HuH-7 (cell line): Measurements from ENCODE around the gene UFD1.

Experiments
- DNase-seq: peaks from one replicate; pipeline ENCODE4 v3.0.0; 2011; ENCODE audit warnings: low spot score

UFD1 gene

GRCh38 chr22:19478901-19479354 lies at the start of gene UFD1:
TSS of gene UFD1 (minus strand) at chr22:19479193. CDS start at chr22:19479085, 108 bp downstream.
- DNase-seq, result peak; percentile 78

DNA sequence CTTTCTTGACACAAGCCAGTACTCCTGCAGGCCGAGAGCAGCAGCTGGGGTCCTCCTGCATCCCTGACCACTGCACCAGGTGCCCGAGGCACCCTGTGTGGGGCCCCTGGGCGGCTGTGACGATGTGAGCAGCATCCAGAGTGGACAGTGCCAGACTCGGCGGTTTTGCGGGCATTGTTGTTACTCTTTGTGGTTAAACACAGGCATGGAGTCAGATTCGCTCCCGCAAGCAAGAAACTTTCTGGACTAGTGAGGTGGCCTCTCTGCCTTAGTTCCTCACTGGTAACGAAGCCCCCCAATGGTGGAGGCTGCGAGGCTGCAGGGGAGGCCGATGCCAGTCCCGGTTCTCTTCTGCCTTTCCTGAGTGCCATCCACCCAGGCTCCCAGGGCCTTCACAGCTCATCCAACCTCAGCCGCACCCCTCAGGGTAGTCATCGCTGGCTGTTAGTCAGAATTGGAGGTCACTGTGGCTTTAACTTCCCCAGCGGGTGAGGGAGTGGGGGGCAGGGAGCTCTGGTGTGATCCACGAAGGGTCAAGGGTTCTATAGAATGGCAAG lies 48.9 kb upstream of the UFD1 start:
- no peak for DNase-seq

DNA sequence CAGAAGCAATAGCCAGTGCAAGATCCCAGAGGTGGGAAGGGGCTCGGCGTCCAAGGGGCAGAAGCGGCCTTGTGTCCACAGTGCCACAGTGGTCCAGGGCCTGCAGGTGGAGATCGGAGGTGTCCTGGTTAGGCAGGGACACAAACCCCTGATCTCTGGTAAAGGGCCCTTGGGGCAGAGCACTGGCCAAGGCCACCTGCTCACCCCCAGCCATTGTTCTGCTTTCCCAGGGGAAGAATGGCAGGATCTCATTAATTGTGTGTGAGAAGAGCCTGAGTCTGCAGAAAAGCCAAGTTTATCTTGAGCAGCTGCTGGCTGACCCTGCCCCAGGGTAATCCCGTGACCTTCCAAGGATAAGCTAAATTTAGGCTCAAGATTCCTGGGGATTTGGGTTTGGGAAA lies 48.3 kb upstream of the UFD1 start:
- DNase-seq, result no peak

GRCh38 chr22:19526702-19527111 lies 47.7 kb upstream of the UFD1 start:
- DNase-seq, result no peak

DNA sequence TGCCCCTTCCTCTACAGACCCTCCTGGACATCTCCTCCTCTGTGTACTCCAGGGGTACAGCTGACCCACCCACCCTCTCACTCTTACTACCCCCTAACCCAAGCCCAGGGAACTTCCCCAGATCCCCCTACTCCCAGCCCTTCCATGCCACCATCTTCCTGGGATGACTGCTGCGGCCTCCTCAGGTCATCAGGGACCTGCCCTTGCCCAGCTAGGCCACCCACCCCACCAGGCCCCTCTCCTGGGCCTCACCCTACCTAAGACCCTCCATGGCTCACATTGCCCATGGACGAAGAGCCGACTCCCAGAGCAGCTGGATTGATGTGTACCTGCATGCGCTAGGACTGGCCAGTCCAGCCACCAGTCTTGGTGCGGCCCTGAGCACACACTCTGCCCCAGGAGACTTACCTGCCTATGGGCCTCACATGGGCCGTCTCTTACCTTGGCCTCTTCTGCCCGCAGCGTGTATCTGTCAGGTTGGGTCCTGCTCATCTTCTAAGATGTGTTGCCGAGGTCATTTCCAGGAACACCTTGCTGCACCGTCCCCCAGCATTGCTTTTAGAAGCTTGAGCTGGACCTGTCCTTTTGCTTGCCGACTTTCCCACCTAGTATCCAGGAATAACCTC lies 47.2 kb upstream of the UFD1 start:
- DNase-seq, result no peak

DNA sequence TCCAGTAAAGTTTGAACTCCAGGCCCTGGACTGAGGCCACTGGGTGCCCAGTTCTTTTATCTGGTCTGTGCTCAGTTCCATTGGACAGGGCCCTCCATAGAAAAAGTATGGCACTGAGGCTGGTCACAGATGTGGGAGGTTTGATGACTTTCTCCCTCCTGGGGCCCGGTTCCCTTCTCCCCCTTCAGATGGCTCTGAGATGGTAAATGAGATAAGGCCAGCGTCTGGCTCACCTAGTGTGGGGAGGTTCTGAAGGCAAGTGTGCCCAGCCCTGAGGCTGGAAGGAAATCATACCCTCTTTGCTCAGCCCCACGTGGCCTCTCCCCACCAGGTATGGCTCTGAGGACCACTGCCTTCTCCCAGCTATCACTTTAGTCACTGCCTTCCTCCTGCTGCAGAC lies 46.7 kb upstream of the UFD1 start:
- DNase-seq, result no peak

DNA sequence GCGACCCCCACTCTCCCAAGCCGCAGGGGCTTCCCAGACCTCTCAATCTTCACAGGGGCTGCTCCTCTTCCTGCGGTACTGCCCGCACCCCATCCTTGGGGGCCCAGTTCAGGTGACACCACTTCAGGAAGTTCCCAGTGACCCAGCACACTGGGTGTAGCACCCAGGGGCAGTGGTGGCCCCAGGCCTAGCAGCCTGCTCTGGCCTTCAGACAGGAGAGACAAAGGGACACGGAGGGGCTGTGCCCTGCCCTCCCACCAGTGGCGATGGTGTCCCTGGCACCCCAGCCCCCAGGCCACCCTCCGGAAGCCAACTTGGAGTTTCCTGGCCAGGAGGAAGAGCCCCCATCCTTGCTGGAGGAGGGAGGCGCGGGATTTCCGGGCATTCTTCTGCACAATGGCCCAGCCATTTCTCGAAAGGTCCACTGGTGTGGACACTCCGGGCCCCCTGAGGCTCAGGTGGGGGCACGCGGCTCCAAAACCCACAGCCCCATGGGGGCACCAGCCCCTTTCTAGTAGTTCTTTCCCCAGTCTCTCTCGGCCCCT lies 46.2 kb upstream of the UFD1 start:
- DNase-seq, result no peak

GRCh38 chr22:19524170-19525115 lies 45.5 kb upstream of the UFD1 start, which contains the start of gene CLDN5:
TSS of gene CLDN5 (minus strand) at chr22:19524410. CDS start at chr22:19524255, 155 bp downstream.
- no peak for DNase-seq

DNA sequence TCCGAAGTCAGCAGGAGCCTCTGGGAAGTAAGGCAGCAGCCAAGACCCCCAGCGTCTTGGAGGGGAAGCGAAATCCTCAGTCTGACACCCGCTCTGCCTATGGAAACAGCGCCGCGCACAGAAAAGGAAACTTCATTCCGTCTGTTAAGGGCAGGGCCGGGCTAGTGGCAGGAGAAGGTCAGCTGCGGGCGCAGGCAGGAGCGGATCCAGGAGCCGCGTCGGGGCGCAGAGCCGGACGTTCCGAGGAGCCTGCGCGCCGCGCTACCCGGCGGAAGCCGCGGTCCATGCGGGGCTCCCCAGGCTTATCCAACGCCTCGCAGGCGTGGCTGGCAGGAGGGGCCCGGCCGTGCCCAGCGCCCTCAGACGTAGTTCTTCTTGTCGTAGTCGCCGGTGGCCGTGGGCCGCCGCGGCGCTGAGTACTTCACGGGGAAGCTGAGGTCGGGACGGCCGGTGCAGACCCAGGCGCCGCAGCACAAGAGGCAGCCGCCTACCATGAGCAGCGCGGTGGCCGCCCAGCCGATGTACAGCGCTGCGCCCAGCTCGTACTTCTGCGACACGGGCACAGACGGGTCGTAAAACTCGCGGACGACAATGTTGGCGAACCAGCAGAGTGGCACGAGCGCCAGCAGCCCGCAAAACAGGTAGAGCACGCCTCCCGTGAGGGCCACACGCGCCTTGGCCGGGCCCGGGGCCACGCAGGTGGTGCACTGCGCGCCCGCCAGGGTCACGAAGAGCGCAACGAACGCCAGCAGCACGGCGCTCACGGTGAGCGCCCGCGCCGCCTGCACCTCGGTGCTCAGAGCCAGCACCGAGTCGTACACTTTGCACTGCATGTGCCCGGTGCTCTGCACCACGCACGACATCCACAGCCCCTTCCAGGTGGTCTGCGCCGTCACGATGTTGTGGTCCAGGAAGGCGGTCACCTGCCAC lies 44.5 kb upstream of the UFD1 start:
- DNase-seq, result no peak

- no peak for DNase-seq
Measured at GRCh38 chr22:19522881-19523239, 43.9 kb upstream of the UFD1 start.

DNA sequence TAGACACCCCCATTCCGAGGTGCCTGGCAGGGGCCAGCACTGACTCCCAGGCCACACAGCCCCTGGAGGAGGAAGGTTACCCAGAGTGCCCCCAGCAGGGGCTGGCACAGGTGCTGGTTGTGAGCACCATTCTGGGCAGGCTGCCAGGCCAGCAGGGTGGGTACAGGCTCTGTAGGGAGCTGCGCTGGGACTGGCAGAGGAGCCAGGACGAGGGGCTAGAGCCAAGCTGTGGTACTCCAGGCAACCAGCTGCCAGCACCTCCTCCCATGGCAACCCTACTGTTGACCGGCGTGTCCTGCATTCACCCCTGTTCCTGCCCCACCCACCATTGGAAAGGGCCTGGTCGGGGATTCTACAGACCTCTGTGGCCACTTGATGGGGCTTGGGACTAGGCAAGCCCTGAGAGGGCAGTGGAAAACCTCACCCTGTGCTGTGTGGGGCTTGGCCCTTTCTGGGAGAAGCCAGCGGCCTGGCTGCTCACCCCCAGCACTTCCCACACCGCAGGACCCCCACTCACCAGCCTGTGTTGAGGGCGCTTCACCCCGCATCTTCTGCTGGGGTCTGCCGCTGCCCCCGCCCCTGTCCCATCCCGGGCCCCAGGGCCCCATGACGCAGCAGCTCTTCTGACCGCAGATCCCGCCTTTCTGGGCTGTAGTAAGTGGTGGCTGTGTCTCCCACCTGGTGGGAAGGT lies 43.3 kb upstream of the UFD1 start:
- no peak for DNase-seq

GRCh38 chr22:19520566-19521305 lies 41.7 kb upstream of the UFD1 start:
- no peak for DNase-seq

GRCh38 chr22:19520007-19520406 lies 41.0 kb upstream of the UFD1 start:
- no peak for DNase-seq

- no peak for DNase-seq
Measured at GRCh38 chr22:19519041-19519926, 40.3 kb upstream of the UFD1 start.

- DNase-seq, result no peak
Measured at GRCh38 chr22:19518635-19519034, 39.6 kb upstream of the UFD1 start.

DNA sequence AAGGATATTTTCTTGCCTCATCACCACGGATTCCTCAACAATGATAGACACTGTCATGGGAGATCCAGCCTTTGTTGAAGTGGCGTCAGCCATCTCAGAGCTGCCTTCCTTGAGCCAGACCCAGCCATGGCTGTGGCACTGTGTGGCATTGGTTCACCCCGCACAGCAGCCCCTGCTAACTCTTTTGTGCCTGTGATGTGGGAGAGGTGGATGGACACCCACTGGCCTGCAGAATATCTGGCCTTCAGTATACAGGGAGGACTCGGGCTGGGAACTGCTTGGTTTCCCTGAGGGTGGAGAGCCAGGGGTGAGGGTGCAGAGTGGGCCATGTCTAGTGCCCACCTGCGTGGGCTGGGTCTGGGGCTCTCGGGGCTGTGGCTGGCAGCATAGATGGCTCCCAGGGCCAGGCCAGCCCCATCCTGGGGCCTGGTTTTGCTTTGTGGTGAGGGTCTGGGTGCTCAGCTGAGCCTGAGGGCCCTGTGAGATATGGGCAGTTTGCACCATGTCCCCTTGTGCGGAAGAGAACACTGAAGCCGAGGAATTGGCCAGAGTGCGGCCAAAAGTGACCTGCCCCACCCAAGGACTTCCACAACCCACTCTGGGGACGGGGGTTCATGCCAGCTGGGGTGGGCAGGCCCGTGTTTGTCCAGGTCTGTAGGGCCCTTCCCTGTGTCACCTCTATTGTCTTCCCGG lies 39.1 kb upstream of the UFD1 start:
- no peak for DNase-seq

DNA sequence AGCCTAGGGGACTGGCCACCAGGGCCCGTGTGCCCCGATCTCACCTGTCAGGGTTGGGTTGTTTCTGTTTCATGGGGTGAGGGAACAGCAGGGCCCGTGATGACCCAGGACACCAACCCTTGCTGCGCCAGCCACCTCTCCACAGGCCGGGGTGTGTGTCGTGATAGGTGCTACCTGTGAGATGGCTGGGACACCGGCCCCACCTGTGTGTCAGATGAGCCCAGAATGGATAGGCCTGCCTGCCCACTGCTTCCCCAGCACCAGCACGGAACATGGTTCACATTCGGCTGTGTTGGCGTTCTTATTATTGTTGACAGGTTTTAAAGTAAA lies 38.1 kb upstream of the UFD1 start:
- DNase-seq, result no peak

- no peak for DNase-seq
Measured at GRCh38 chr22:19516378-19517170, 37.6 kb upstream of the UFD1 start.
